Fibroblast of skin of abdomen (primary cell): ENCODE results near the gene NPLOC4.
"Not testable (repeated sequence)": the region's sequence is repeated elsewhere in the genome, so short reads cannot be mapped to it uniquely, and the experiment has no call there.

Source experiments
- DNase-seq: peaks from one replicate; pipeline ENCODE4 v3.0.0-alpha.2; 2013

NPLOC4 gene

GRCh38 chr17:81532490-81533287 is 104.2 kb downstream of the NPLOC4 start:
- no peak for DNase-seq

- not testable (repeated sequence) for DNase-seq
Measured at GRCh38 chr17:81531998-81532404, 104.9 kb downstream of the NPLOC4 start.

- DNase-seq: not testable (repeated sequence)
Measured at GRCh38 chr17:81531013-81531412, 105.9 kb downstream of the NPLOC4 start.

GRCh38 chr17:81529437-81529803 is 107.5 kb downstream of the NPLOC4 start:
- no peak for DNase-seq

GRCh38 chr17:81528651-81529436 is 108.1 kb downstream of the NPLOC4 start:
- DNase-seq: no peak

- DNase-seq: no peak
Measured at GRCh38 chr17:81528384-81528650, 108.6 kb downstream of the NPLOC4 start.

- DNase-seq: no peak
Measured at GRCh38 chr17:81527591-81528383, 109.1 kb downstream of the NPLOC4 start, which contains the start of gene FSCN2. Gene FSCN2 (plus strand): TSS chr17:81528377. CDS start chr17:81528532, 155 bp downstream.

GRCh38 chr17:81526662-81527571 is 110.0 kb downstream of the NPLOC4 start:
- no peak for DNase-seq

- no peak for DNase-seq
Measured at GRCh38 chr17:81524865-81525159, 112.1 kb downstream of the NPLOC4 start.

- DNase-seq: no peak
Measured at GRCh38 chr17:81524039-81524864, 112.7 kb downstream of the NPLOC4 start.

GRCh38 chr17:81523402-81524038 is 113.4 kb downstream of the NPLOC4 start:
- DNase-seq: no peak

- DNase-seq: peak; percentile 52
Measured at GRCh38 chr17:81522491-81523401, 114.2 kb downstream of the NPLOC4 start.

GRCh38 chr17:81520021-81520901 is 116.7 kb downstream of the NPLOC4 start:
- no peak for DNase-seq

GRCh38 chr17:81519284-81520020 is 117.5 kb downstream of the NPLOC4 start:
- no peak for DNase-seq

- DNase-seq: no peak
Measured at GRCh38 chr17:81518785-81519283, 118.1 kb downstream of the NPLOC4 start.

GRCh38 chr17:81518113-81518784 is 118.7 kb downstream of the NPLOC4 start:
- no peak for DNase-seq
